Measurements from ENCODE around the gene FAT4.

GRCh38 chr4:125344198-125344597, 29.4 kb downstream of the FAT4 start:
- TF ChIP-seq GATA2 (IDR thresholded peaks at IDR 0.05; ENCODE audit: low read depth, low read length) (no peak), GATA3 (IDR thresholded peaks at IDR 0.05; ENCODE audit: low read depth, low read length) (no peak)
